Mononuclear cell (primary cell): ENCODE measurements around the gene EIF4E2. TPM values are rescaled to one million over a fixed set of nuclear protein-coding genes. Genes with fewer than 3 reads are reported as not detected.
"Not testable (repeated sequence)": the region's sequence is repeated elsewhere in the genome, so short reads cannot be mapped to it uniquely, and the experiment has no call there.

ENCODE experiments used
- H3K27me3 ChIP-seq: 2 replicates; pipeline ENCODE4 v1.6.0; 2011; ENCODE audit warnings: low read length, control low read depth; ENCODE audit not compliant: insufficient read depth
- H3K4me1 ChIP-seq: 2 replicates; pipeline ENCODE4 v1.5.1; 2011; ENCODE audit warnings: mild to moderate bottlenecking, low read length, control low read depth; ENCODE audit not compliant: insufficient read depth
- H3K4me3 ChIP-seq: 2 replicates; pipeline ENCODE4 v1.5.1; 2011; ENCODE audit warnings: mild to moderate bottlenecking, low read length, moderate library complexity
- H3K9me3 ChIP-seq: 2 replicates; pipeline ENCODE4 v1.5.1; 2011; ENCODE audit warnings: low read depth, mild to moderate bottlenecking, control low read depth, low read length
- total RNA-seq: library from RNA; depleted of rRNA; stranded (reverse); fragments of >200 nt; gene quantifications from one replicate; pipeline ENCODE4 v1.2.3, GENCODE V29; 2012

Gene EIF4E2
- total RNA-seq, 1 donor, result 50.1 TPM

- H3K27me3 ChIP-seq, result no peaks in the 10 kb centered on the region
- H3K4me3 ChIP-seq, result no peak overlapping the region
- H3K9me3 ChIP-seq, result no peaks in the 10 kb centered on the region
- no peaks in the 10 kb centered on the region for H3K4me1 ChIP-seq
Measured at GRCh38 chr2:232562515-232563151, 12.1 kb downstream of the EIF4E2 start.

GRCh38 chr2:232563580-232563979 lies 13.1 kb downstream of the EIF4E2 start:
- H3K4me3 ChIP-seq, result no peak overlapping the region
- no peaks in the 10 kb centered on the region for H3K9me3 ChIP-seq
- H3K4me1 ChIP-seq, result no peaks in the 10 kb centered on the region
- no peaks in the 10 kb centered on the region for H3K27me3 ChIP-seq

- Histone ChIP-seq H3K9me3 (no peaks in the 10 kb centered on the region), H3K4me3 (no peak overlapping the region), H3K27me3 (no peaks in the 10 kb centered on the region), H3K4me1 (no peaks in the 10 kb centered on the region)
Measured at GRCh38 chr2:232567721-232568120, 17.2 kb downstream of the EIF4E2 start.

- Histone ChIP-seq H3K27me3 (no peaks in the 10 kb centered on the region), H3K9me3 (no peaks in the 10 kb centered on the region), H3K4me1 (no peaks in the 10 kb centered on the region), H3K4me3 (no peak overlapping the region)
Measured at GRCh38 chr2:232568161-232568560, 17.7 kb downstream of the EIF4E2 start.

- H3K27me3 ChIP-seq, result no peaks in the 10 kb centered on the region
- no peak overlapping the region for H3K4me3 ChIP-seq
- no peaks in the 10 kb centered on the region for H3K9me3 ChIP-seq
- no peaks in the 10 kb centered on the region for H3K4me1 ChIP-seq
Measured at GRCh38 chr2:232569541-232569940, 19.1 kb downstream of the EIF4E2 start.

- H3K27me3 ChIP-seq, H3K4me1 ChIP-seq, H3K4me3 ChIP-seq, H3K9me3 ChIP-seq: not testable (repeated sequence)
Measured at GRCh38 chr2:232570481-232570880, 20.0 kb downstream of the EIF4E2 start.

GRCh38 chr2:232571026-232571474 lies 20.6 kb downstream of the EIF4E2 start:
- no peaks in the 10 kb centered on the region for H3K9me3 ChIP-seq
- no peaks in the 10 kb centered on the region for H3K27me3 ChIP-seq
- H3K4me3 ChIP-seq, result no peak overlapping the region
- H3K4me1 ChIP-seq, result no peaks in the 10 kb centered on the region

GRCh38 chr2:232573042-232573441 lies 22.6 kb downstream of the EIF4E2 start:
- no peaks in the 10 kb centered on the region for H3K4me1 ChIP-seq

GRCh38 chr2:232573771-232574435 lies 23.4 kb downstream of the EIF4E2 start:
- no peaks in the 10 kb centered on the region for H3K27me3 ChIP-seq
- no peak overlapping the region for H3K4me3 ChIP-seq
- no peaks in the 10 kb centered on the region for H3K4me1 ChIP-seq
- no peaks in the 10 kb centered on the region for H3K9me3 ChIP-seq

More at GRCh38 chr2:232573042-232573441, 22.6 kb downstream of the EIF4E2 start:
- Histone ChIP-seq H3K27me3 (no peaks in the 10 kb centered on the region), H3K4me3 (no peak overlapping the region), H3K9me3 (no peaks in the 10 kb centered on the region)

GRCh38 chr2:232574674-232575403 lies 24.4 kb downstream of the EIF4E2 start:
- Histone ChIP-seq H3K9me3 (no peaks in the 10 kb centered on the region), H3K27me3 (no peaks in the 10 kb centered on the region), H3K4me1 (no peaks in the 10 kb centered on the region), H3K4me3 (no peak overlapping the region)

- Histone ChIP-seq H3K4me3 (no peak overlapping the region), H3K27me3 (no peaks in the 10 kb centered on the region), H3K9me3 (no peaks in the 10 kb centered on the region), H3K4me1 (no peaks in the 10 kb centered on the region)
Measured at GRCh38 chr2:232575404-232575746, 24.9 kb downstream of the EIF4E2 start.

GRCh38 chr2:232576995-232577394 lies 26.5 kb downstream of the EIF4E2 start:
- no peak overlapping the region for H3K4me3 ChIP-seq
- no peaks in the 10 kb centered on the region for H3K4me1 ChIP-seq
- no peaks in the 10 kb centered on the region for H3K9me3 ChIP-seq
- H3K27me3 ChIP-seq, result no peaks in the 10 kb centered on the region

GRCh38 chr2:232577841-232578240 lies 27.4 kb downstream of the EIF4E2 start:
- H3K4me1 ChIP-seq, result no peaks in the 10 kb centered on the region
- H3K27me3 ChIP-seq, result no peaks in the 10 kb centered on the region
- H3K4me3 ChIP-seq, result no peak overlapping the region
- no peaks in the 10 kb centered on the region for H3K9me3 ChIP-seq

GRCh38 chr2:232578626-232579025 lies 28.1 kb downstream of the EIF4E2 start:
- Histone ChIP-seq H3K9me3 (no peaks in the 10 kb centered on the region), H3K4me1 (no peaks in the 10 kb centered on the region), H3K27me3 (no peaks in the 10 kb centered on the region), H3K4me3 (no peak overlapping the region)

GRCh38 chr2:232580648-232580981 lies 30.1 kb downstream of the EIF4E2 start:
- H3K4me1 ChIP-seq, result no peaks in the 10 kb centered on the region
- H3K4me3 ChIP-seq, result no peak overlapping the region
- no peaks in the 10 kb centered on the region for H3K9me3 ChIP-seq
- H3K27me3 ChIP-seq, result no peaks in the 10 kb centered on the region
